GM19467 (cell line): ENCODE data around the gene PCBP3.
"Not testable (repeated sequence)": the region's sequence is repeated elsewhere in the genome, so short reads cannot be mapped to it uniquely, and the experiment has no call there.

Experiments
- ATAC-seq: cut with Tn5 transposase; IDR thresholded peaks from one replicate; pipeline ENCODE4 v1.9.1; 2021; ENCODE audit warnings: mild to moderate bottlenecking, moderate library complexity; ENCODE audit not compliant: unreplicated experiment

Gene PCBP3

DNA sequence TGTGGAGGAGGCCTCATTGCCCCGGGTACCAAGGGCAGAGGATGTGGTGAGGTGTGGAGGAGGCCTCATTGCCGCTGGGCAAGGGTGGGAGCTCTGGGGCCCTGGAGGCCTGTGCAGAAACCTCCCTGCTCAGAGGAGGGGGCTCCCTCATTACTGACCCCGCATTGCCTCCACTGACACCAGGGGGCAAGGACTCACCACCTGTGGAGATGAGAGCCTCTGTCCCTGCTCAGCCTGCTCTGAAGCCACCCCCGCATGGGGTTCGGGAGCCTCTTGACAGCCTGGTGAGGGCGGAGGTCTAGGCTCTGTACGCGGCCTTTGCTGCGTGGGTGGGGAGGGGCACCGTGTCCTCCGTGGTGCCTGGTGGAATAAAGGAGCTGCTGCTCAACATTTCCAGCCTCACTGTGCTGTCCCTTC, 243.1 kb downstream of the PCBP3 start:
- ATAC-seq = no peak

DNA sequence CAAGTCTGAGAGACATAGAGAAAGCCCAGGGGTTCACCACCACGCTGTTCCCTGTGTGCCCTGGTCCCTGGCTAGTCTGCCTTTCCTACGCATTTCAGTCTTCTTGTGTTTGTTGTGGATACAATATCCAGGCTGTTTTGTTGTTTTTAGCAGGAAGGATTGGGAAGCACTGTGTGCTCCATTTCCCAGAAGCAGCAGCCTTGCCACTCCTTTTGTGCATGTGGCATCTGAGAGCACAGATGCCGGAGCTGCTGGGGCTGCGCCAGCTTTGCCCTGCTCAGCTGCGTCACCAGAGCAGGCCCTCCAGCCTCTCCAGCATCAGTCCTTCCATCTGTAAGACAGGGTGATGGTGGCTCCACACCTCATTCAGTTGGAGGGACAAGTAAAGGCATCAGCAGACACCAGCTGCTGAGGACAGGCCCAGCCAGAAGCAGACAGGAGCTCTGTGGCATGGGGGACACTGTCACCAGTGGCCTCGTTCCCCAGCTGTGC, 243.6 kb downstream of the PCBP3 start:
- no peak for ATAC-seq

- no peak for ATAC-seq
Measured at GRCh38 chr21:45887788-45888187, 244.3 kb downstream of the PCBP3 start.

- ATAC-seq = no peak
Measured at GRCh38 chr21:45888386-45889009, 245.0 kb downstream of the PCBP3 start.

- ATAC-seq = no peak
Measured at GRCh38 chr21:45889256-45889655, 245.7 kb downstream of the PCBP3 start.

DNA sequence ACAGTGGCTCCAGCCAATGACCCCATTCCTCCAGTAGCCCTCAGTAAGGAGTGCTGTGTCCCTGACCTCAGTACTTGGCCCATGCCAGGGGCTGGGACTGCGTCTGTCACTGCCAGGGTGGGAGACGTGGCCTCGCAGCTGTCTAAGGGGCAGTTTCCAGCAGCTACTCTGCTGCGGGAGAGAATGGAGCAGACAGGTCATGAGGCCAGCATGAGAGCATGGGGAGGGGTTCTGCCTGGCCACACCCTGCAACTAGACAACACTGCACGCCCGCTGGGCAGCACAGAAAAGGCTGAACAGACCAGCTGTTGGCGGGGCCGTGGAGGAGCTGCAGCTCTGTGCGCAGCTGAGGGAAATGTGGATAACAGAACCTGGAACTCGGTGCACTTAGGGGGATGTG, 246.4 kb downstream of the PCBP3 start:
- ATAC-seq = no peak

- ATAC-seq = no peak
Measured at GRCh38 chr21:45891388-45892155, 248.0 kb downstream of the PCBP3 start.

GRCh38 chr21:45892156-45892915, 248.8 kb downstream of the PCBP3 start:
- ATAC-seq = no peak

- no peak for ATAC-seq
Measured at GRCh38 chr21:45892916-45893739, 249.6 kb downstream of the PCBP3 start.

DNA sequence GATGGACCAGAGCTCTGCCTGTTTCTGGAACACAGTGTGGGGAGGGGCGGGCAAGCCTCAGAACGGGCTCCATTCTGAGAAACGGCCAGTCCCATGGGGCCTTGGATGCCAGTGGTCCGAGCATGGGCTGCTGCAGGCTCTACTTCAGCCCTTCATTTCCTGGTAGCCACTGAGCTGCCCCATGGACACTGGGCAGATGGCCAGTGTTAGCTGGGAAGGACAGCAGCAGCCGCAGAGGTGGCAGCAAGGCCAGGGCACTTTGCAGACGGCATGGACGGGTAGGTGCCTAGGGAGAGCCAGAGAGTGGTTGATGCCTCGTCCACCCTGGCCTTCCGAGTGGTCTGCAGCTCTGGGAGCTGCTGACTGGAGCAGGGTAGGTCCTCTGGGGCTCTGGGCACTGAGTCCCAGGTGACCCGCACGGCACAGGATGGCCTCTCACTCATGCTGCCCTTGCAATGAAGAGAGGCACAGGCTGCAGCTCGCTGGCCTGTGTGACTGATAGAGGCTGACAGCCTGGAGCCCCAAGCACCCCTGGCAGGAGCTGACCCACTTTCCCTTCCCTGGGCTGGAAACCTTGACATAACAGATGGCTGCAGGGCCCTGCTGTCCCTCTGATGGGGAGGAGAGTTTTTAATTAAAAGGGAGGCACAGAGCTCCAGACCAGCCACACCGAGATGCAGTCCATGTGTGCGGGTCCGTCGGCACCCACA, 250.4 kb downstream of the PCBP3 start:
- no peak for ATAC-seq

DNA sequence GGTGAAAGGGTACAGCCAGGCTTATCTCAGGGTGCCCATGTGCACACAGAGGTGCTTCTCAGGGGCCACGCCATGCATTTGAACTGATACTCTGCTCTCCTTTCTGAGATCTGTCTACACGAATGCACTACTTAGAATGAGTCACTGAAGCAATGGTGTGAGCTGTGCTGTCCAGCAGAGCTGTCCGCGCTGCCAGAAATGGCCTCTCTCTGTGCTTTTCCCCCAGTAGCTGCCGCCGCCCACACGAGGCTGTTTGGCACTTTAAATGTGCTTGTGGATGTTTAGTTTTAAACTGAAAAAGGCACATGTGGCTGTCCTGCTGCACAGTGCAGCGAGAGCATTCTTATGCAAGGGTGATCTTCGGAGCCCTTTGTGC, 250.9 kb downstream of the PCBP3 start:
- ATAC-seq = no peak

GRCh38 chr21:45894906-45895777, 251.6 kb downstream of the PCBP3 start:
- ATAC-seq = no peak

GRCh38 chr21:45895778-45896370, 252.3 kb downstream of the PCBP3 start:
- ATAC-seq = no peak

- not testable (repeated sequence) for ATAC-seq
Measured at GRCh38 chr21:45896431-45896830, 252.9 kb downstream of the PCBP3 start.

- no peak for ATAC-seq
Measured at GRCh38 chr21:45897191-45898027, 253.9 kb downstream of the PCBP3 start.

DNA sequence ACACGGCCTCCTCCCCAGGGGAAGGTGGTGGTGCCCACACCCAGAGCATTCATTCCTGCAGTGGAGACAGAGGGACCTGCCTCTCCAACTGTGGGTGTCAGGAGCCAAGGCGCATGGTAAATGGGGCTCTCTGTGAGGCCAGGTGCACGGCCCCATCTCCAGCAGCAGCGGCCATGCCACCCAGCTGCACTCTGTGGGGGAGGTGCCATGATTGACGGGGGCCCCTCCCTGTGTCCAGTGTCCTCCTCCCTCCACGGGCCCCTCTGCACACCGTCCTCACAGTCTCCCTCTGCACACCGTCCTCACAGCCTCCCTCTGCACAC, 254.5 kb downstream of the PCBP3 start:
- ATAC-seq = no peak

GRCh38 chr21:45898781-45899180, 255.3 kb downstream of the PCBP3 start:
- no peak for ATAC-seq
